ENCODE data around the gene NEU4. TPM values are rescaled to one million over a fixed set of nuclear protein-coding genes. Genes with fewer than 3 reads are reported as not detected.

The NEU4 gene
- total and polyA plus RNA-seq, 2 of the 4 experiments (the other 2 are of a cell fraction) = not detected

DNA sequence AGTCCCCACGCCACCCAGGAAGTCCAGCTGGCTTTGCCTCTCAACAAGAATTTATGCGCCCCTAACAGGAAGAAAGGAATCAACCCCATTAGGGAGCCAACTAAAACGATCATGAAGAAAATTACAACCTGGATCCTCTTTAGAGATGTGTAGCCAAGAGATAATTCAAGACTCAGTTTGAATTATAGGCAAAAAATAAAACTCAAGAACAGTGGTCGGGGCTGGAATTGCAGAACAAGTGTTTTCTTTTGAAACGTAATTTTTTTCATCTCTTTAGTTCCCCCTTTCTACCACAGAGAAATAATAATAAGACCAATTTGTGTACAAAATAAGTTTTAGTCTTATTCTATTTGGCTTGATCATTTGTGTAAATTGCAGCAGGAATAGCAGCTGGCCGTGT is 27.3 kb downstream of the NEU4 start:
- Histone ChIP-seq H3K27me3 (ENCODE audit: control insufficient read depth, insufficient read depth, low read length) (peaks cover 18% of the 10 kb centered on the region), H3K56ac (ENCODE audit: extremely low read depth, insufficient read depth, low read length) (no peak overlapping the region), H2BK15ac (ENCODE audit: low read depth, low read length) (no peak overlapping the region), H3K9me1 (ENCODE audit: insufficient read depth, low read length) (no peaks in the 10 kb centered on the region), H4K8ac (ENCODE audit: low read depth in 2 of 2, low read length in 2 of 2) (no peak overlapping the region), H2BK5ac (ENCODE audit: low read depth, low read length, poor library complexity, severe bottlenecking) (no peak overlapping the region), H2AFZ (replicated peaks; ENCODE audit: low read length, poor library complexity) (no peak overlapping the region), H2BK20ac (ENCODE audit: low read depth, low read length) (no peak overlapping the region), H3K79me1 (ENCODE audit: low read depth in 1 of 2, low read length in 2 of 2) (no peaks in the 10 kb centered on the region), H3K18ac (ENCODE audit: low read depth, low read length) (no peak overlapping the region), H3K9me3 (ENCODE audit: control insufficient read depth, insufficient read depth, low read length) (peaks cover 6% of the 10 kb centered on the region), H3K4ac (ENCODE audit: low read depth, low read length) (no peak overlapping the region), H3K4me1 (ENCODE audit: control insufficient read depth, insufficient read depth, low read length) (no peaks in the 10 kb centered on the region), H3K14ac (replicated peaks; ENCODE audit: low read depth, low read length) (no peak overlapping the region), H4K20me1 (ENCODE audit: insufficient read depth, low read length) (no peaks in the 10 kb centered on the region), H3K23ac (ENCODE audit: low read depth, low read length) (no peak overlapping the region), H4K5ac (ENCODE audit: low read depth, low read length) (no peak overlapping the region), H2AK9ac (replicated peaks; ENCODE audit: low read depth, low read length, poor library complexity) (no peak overlapping the region), H2AK5ac (ENCODE audit: low read depth, low read length) (no peak overlapping the region), H3K9ac (ENCODE audit: low read depth, low read length) (no peak overlapping the region), H3K27ac (ENCODE audit: insufficient read depth, low read length) (no peak overlapping the region), H3K4me3 (ENCODE audit: insufficient read depth, low read depth, low read length) (no peak overlapping the region), H2BK120ac (ENCODE audit: low read depth, low read length) (no peak overlapping the region), H3K36me3 (ENCODE audit: control insufficient read depth, insufficient read depth, low read length) (no peaks in the 10 kb centered on the region), H4K91ac (ENCODE audit: insufficient read depth, low read depth, low read length) (no peak overlapping the region), H3K4me2 (ENCODE audit: low read depth, low read length) (no peak overlapping the region)
- dilution Hi-C loops (cut with HindIII; ENCODE audit: low sequenced_read_pairs, unreplicated experiment) (no loop called here), in situ Hi-C loops (cut with MboI; ENCODE audit: low sequenced_read_pairs) (no loop called here), intact Hi-C loops (cut with micrococcal nuclease) (no loop called here)
- DNase-seq = no peak
- CTCF ChIA-PET = interaction anchor here (1.6 kb wide), 1 partner anchor 11 kb away, joined by 7 read pairs; no protein-coding TSS in a partner anchor
- POLR2A ChIA-PET (ENCODE audit: unreplicated experiment) = no interaction called here
- no TSS peak for BruUV-seq (replicated peaks)
- WGBS, 2 experiments (ENCODE audit: extremely low coverage in 2 of 2, insufficient read length in 1 of 2) = no CpG with 5 or more reads among the region's 6 CpGs
- TF ChIP-seq RAD21 (IDR thresholded peaks at IDR 0.05; ENCODE audit: low read length) (no peak), SMC3 (IDR thresholded peaks at IDR 0.05; ENCODE audit: low read depth, low read length) (no peak), CEBPB (IDR thresholded peaks at IDR 0.05; ENCODE audit: low read depth, low read length) (no peak), ELK1 (IDR thresholded peaks at IDR 0.05; ENCODE audit: borderline replicate concordance, low read depth, low read length) (no peak), POLR2A (IDR thresholded peaks at IDR 0.05; ENCODE audit: low read depth, low read length) (no peak), CHD1 (IDR thresholded peaks at IDR 0.05; ENCODE audit: low read depth, low read length) (no peak), NFE2L2 (IDR thresholded peaks at IDR 0.05; ENCODE audit: low read depth, low read length) (no peak), MXI1 (IDR thresholded peaks at IDR 0.05; ENCODE audit: borderline replicate concordance, low read depth, low read length) (no peak), CTCF (conservative IDR thresholded peaks at IDR 0.05; ENCODE audit: low read depth, low read length) (no peak), MAFK (IDR thresholded peaks at IDR 0.05; ENCODE audit: low read depth, low read length) (no peak), RFX5 (IDR thresholded peaks at IDR 0.05; ENCODE audit: low read depth, low read length) (no peak), BHLHE40 (IDR thresholded peaks at IDR 0.05; ENCODE audit: low read depth, low read length) (no peak), RCOR1 (IDR thresholded peaks at IDR 0.05; ENCODE audit: insufficient replicate concordance, low read length) (no peak), MAZ (IDR thresholded peaks at IDR 0.05; ENCODE audit: borderline replicate concordance, low read depth, low read length) (no peak), FOS (IDR thresholded peaks at IDR 0.05; ENCODE audit: low read depth, low read length) (no peak)
- TF ChIP-seq, protein P1, sequence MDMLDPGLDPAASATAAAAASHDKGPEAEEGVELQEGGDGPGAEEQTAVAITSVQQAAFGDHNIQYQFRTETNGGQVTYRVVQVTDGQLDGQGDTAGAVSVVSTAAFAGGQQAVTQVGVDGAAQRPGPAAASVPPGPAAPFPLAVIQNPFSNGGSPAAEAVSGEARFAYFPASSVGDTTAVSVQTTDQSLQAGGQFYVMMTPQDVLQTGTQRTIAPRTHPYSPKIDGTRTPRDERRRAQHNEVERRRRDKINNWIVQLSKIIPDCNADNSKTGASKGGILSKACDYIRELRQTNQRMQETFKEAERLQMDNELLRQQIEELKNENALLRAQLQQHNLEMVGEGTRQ (IDR thresholded peaks at IDR 0.05; ENCODE audit: low read depth, low read length) = no peak
- ATAC-seq (ENCODE audit: low read depth) = no peak
